T-helper 2 cell treated with Interferon-gamma antibody and Interleukin-4, amounts not matched to agents 5 μg/mL and 100 μg/mL, for 36 hours (primary cell): ENCODE data around the gene PHLDA2.
"Not testable (repeated sequence)": the region's sequence is repeated elsewhere in the genome, so short reads cannot be mapped to it uniquely, and the experiment has no call there.

Experiments
- DNase-seq: peaks from one replicate; pipeline ENCODE4 v3.0.0; 2021; ENCODE audit warnings: low spot score
- H3K27ac Mint-ChIP-seq: one replicate; pipeline ENCODE4 v1.8.0; 2021; ENCODE audit warnings: mild to moderate bottlenecking, mixed read lengths
- H3K27me3 Mint-ChIP-seq: one replicate; pipeline ENCODE4 v1.8.0; 2021; ENCODE audit warnings: low read depth, mixed read lengths
- H3K36me3 Mint-ChIP-seq: one replicate; pipeline ENCODE4 v1.8.0; 2021; ENCODE audit warnings: low read depth, mixed read lengths
- H3K4me1 Mint-ChIP-seq: one replicate; pipeline ENCODE4 v1.8.0; 2021; ENCODE audit warnings: low read depth, mixed read lengths
- H3K4me3 Mint-ChIP-seq: one replicate; pipeline ENCODE4 v1.8.0; 2022; ENCODE audit warnings: mild to moderate bottlenecking, moderate library complexity, mixed read lengths
- H3K9me3 Mint-ChIP-seq: one replicate; pipeline ENCODE4 v1.8.0; 2021; ENCODE audit warnings: mixed read lengths

The PHLDA2 gene

GRCh38 chr11:2940921-2941821 lies 12.0 kb upstream of the PHLDA2 start:
- H3K4me3 Mint-ChIP-seq: no peak overlapping the region
- no peak for DNase-seq
- peaks cover 16% of the 10 kb centered on the region for H3K4me1 Mint-ChIP-seq
- peaks cover 31% of the 10 kb centered on the region for H3K9me3 Mint-ChIP-seq
- peaks cover 43% of the 10 kb centered on the region for H3K36me3 Mint-ChIP-seq
- no peaks in the 10 kb centered on the region for H3K27me3 Mint-ChIP-seq
- peak overlapping the region; percentile 45 for H3K27ac Mint-ChIP-seq

GRCh38 chr11:2940147-2940920 lies 11.1 kb upstream of the PHLDA2 start:
- peaks cover 8% of the 10 kb centered on the region for H3K4me1 Mint-ChIP-seq
- peak; percentile 28 for DNase-seq

GRCh38 chr11:2938458-2939418 lies 9.5 kb upstream of the PHLDA2 start:
- H3K27me3 Mint-ChIP-seq, H3K4me3 Mint-ChIP-seq, DNase-seq, H3K4me1 Mint-ChIP-seq: not testable (repeated sequence)
- peak overlapping the region; percentile 37 for H3K27ac Mint-ChIP-seq
- H3K36me3 Mint-ChIP-seq: peaks cover 28% of the 10 kb centered on the region
- peaks cover 31% of the 10 kb centered on the region for H3K9me3 Mint-ChIP-seq

More at GRCh38 chr11:2940147-2940920, 11.1 kb upstream of the PHLDA2 start:
- Mint-ChIP-seq H3K9me3 (peaks cover 31% of the 10 kb centered on the region), H3K27me3 (no peaks in the 10 kb centered on the region), H3K4me3 (no peak overlapping the region), H3K36me3 (peaks cover 37% of the 10 kb centered on the region), H3K27ac (peak overlapping the region; percentile 45)

- H3K9me3 Mint-ChIP-seq: peaks cover 31% of the 10 kb centered on the region
- H3K36me3 Mint-ChIP-seq: peaks cover 26% of the 10 kb centered on the region
- H3K27me3 Mint-ChIP-seq, H3K4me1 Mint-ChIP-seq, DNase-seq, H3K4me3 Mint-ChIP-seq: not testable (repeated sequence)
- H3K27ac Mint-ChIP-seq: peak overlapping the region; percentile 74
These were observed 8.6 kb upstream of the PHLDA2 start for GRCh38 chr11:2937641-2938457.

GRCh38 chr11:2934611-2935239 lies 5.5 kb upstream of the PHLDA2 start:
- Mint-ChIP-seq H3K9me3 (peaks cover 29% of the 10 kb centered on the region), H3K4me1 (peaks cover 15% of the 10 kb centered on the region), H3K27me3 (peaks cover 4% of the 10 kb centered on the region), H3K4me3 (no peak overlapping the region), H3K36me3 (peaks cover 24% of the 10 kb centered on the region), H3K27ac (no peak overlapping the region)
- DNase-seq: no peak

GRCh38 chr11:2934021-2934550 lies 4.9 kb upstream of the PHLDA2 start:
- Mint-ChIP-seq H3K27ac (peak overlapping the region; percentile 60), H3K4me3 (no peak overlapping the region)
- no peak for DNase-seq

GRCh38 chr11:2933375-2934020 lies 4.3 kb upstream of the PHLDA2 start:
- Mint-ChIP-seq H3K27me3 (peaks cover 8% of the 10 kb centered on the region), H3K4me3 (no peak overlapping the region), H3K36me3 (peaks cover 12% of the 10 kb centered on the region), H3K4me1 (peaks cover 17% of the 10 kb centered on the region), H3K9me3 (peaks cover 17% of the 10 kb centered on the region), H3K27ac (peak overlapping the region; percentile 62)
- peak; percentile 69 for DNase-seq

More at GRCh38 chr11:2934021-2934550, 4.9 kb upstream of the PHLDA2 start:
- Mint-ChIP-seq H3K9me3 (peaks cover 22% of the 10 kb centered on the region), H3K4me1 (peaks cover 15% of the 10 kb centered on the region), H3K36me3 (peaks cover 18% of the 10 kb centered on the region), H3K27me3 (peaks cover 5% of the 10 kb centered on the region)

- Mint-ChIP-seq H3K27ac (peak overlapping the region; percentile 62), H3K4me1 (peaks cover 21% of the 10 kb centered on the region), H3K4me3 (no peak overlapping the region), H3K36me3 (peaks cover 6% of the 10 kb centered on the region), H3K27me3 (peaks cover 13% of the 10 kb centered on the region), H3K9me3 (peaks cover 10% of the 10 kb centered on the region)
- DNase-seq: no peak
These were observed 3.6 kb upstream of the PHLDA2 start for GRCh38 chr11:2932850-2933251.

- no peak overlapping the region for H3K27ac Mint-ChIP-seq
These were observed 2.8 kb upstream of the PHLDA2 start for GRCh38 chr11:2931771-2932738.

GRCh38 chr11:2931420-2931746 lies 2.2 kb upstream of the PHLDA2 start:
- peaks cover 25% of the 10 kb centered on the region for H3K4me1 Mint-ChIP-seq
- no peak overlapping the region for H3K4me3 Mint-ChIP-seq
- no peak overlapping the region for H3K27ac Mint-ChIP-seq

More at GRCh38 chr11:2931771-2932738, 2.8 kb upstream of the PHLDA2 start:
- Mint-ChIP-seq H3K9me3 (peaks cover 2% of the 10 kb centered on the region), H3K4me1 (peaks cover 25% of the 10 kb centered on the region), H3K4me3 (no peak overlapping the region), H3K36me3 (no peaks in the 10 kb centered on the region), H3K27me3 (peaks cover 19% of the 10 kb centered on the region)
- no peak for DNase-seq

More at GRCh38 chr11:2931420-2931746, 2.2 kb upstream of the PHLDA2 start:
- H3K36me3 Mint-ChIP-seq: no peaks in the 10 kb centered on the region
- H3K9me3 Mint-ChIP-seq: no peaks in the 10 kb centered on the region
- no peak for DNase-seq
- H3K27me3 Mint-ChIP-seq: peaks cover 20% of the 10 kb centered on the region
